Measurements from ENCODE around the gene METTL25.

Gene METTL25

GRCh38 chr12:82361461-82361915 is 3.2 kb downstream of the METTL25 start:
- Histone ChIP-seq H2AFZ (ENCODE audit: low read depth) (no peak overlapping the region), H3K79me2 (ENCODE audit: insufficient read depth, low read depth) (peaks cover 30% of the 10 kb centered on the region), H3K4me3 (IDR thresholded peaks at IDR 0.05; ENCODE audit: insufficient read depth, low read depth, low read length) (no peak overlapping the region), H4K20me1 (ENCODE audit: insufficient read depth) (no peaks in the 10 kb centered on the region), H3K4me2 (no peak overlapping the region), H3K36me3 (ENCODE audit: insufficient read depth) (peaks cover 2% of the 10 kb centered on the region; the same call in 1 of the 2 replicates), H3K27me3 (ENCODE audit: insufficient read depth, low read depth) (no peaks in the 10 kb centered on the region), H3K27ac (no peak overlapping the region), H3K4me1 (ENCODE audit: low read depth, poor library complexity, severe bottlenecking) (peaks cover 23% of the 10 kb centered on the region), H3K9ac (no peak overlapping the region)
- TF ChIP-seq, protein P1, sequence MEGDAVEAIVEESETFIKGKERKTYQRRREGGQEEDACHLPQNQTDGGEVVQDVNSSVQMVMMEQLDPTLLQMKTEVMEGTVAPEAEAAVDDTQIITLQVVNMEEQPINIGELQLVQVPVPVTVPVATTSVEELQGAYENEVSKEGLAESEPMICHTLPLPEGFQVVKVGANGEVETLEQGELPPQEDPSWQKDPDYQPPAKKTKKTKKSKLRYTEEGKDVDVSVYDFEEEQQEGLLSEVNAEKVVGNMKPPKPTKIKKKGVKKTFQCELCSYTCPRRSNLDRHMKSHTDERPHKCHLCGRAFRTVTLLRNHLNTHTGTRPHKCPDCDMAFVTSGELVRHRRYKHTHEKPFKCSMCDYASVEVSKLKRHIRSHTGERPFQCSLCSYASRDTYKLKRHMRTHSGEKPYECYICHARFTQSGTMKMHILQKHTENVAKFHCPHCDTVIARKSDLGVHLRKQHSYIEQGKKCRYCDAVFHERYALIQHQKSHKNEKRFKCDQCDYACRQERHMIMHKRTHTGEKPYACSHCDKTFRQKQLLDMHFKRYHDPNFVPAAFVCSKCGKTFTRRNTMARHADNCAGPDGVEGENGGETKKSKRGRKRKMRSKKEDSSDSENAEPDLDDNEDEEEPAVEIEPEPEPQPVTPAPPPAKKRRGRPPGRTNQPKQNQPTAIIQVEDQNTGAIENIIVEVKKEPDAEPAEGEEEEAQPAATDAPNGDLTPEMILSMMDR (conservative IDR thresholded peaks at IDR 0.05; ENCODE audit: low read depth, low read length): no peak

DNA sequence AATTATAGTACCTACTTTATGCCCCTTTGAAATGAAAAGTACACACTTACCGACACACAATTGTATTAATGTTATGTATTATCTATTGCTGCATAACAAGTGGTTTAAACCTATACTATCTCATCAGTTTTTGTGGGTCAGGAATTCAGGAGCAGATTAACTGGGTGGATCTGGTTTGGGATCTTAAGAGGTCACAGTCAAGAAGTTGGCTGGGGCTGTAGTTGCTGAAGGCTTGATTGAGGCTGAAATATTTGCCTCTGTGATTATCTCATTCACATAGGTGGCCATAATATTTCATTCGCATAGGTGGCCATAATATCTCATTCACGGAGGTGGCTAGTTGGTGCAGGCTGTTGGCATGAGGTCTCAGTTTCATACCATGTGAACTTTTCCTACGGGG is 5.7 kb downstream of the METTL25 start:
- H3K27ac ChIP-seq: no peak overlapping the region
- H3K36me3 ChIP-seq (ENCODE audit: insufficient read depth): no peaks in the 10 kb centered on the region
- H3K9ac ChIP-seq: no peak overlapping the region
- no peak overlapping the region for H3K4me3 ChIP-seq (IDR thresholded peaks at IDR 0.05; ENCODE audit: insufficient read depth, low read depth, low read length)
- no peak overlapping the region for H3K4me2 ChIP-seq
- peaks cover 13% of the 10 kb centered on the region; the same call in 1 of the 2 replicates for H3K79me2 ChIP-seq (ENCODE audit: insufficient read depth, low read depth)
- no peak overlapping the region for H2AFZ ChIP-seq (ENCODE audit: low read depth)
- peaks cover 12% of the 10 kb centered on the region for H3K4me1 ChIP-seq (ENCODE audit: low read depth, poor library complexity, severe bottlenecking)
- TF ChIP-seq, protein P1 (conservative IDR thresholded peaks at IDR 0.05; ENCODE audit: low read depth, low read length): no peak
- no peaks in the 10 kb centered on the region for H3K27me3 ChIP-seq (ENCODE audit: insufficient read depth, low read depth)
- no peaks in the 10 kb centered on the region for H4K20me1 ChIP-seq (ENCODE audit: insufficient read depth)

DNA sequence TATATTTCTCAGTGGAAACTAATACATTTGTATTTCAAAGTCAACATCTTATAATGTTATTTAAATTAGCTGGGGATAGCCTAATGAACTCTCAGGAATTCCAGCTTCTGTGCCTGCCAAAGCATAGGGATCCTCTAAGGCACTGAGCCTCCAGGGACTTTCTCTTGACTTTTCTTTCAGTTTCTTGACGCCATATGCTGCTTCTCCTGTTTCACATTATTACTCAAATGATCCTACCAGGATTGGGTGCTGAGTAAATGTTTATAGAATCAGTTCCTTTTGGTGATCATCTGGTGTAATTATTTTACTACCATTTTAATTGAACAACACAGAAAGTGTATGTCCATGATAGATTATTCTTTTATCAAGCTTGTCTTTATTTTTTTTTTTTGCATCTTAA is 7.9 kb downstream of the METTL25 start:
- Histone ChIP-seq H3K4me2 (no peak overlapping the region), H3K4me3 (IDR thresholded peaks at IDR 0.05; ENCODE audit: insufficient read depth, low read depth, low read length) (no peak overlapping the region), H2AFZ (ENCODE audit: low read depth) (no peak overlapping the region), H3K27ac (no peak overlapping the region), H3K9ac (no peak overlapping the region), H3K27me3 (ENCODE audit: insufficient read depth, low read depth) (no peaks in the 10 kb centered on the region), H4K20me1 (ENCODE audit: insufficient read depth) (no peaks in the 10 kb centered on the region), H3K36me3 (ENCODE audit: insufficient read depth) (no peaks in the 10 kb centered on the region), H3K4me1 (ENCODE audit: low read depth, poor library complexity, severe bottlenecking) (no peaks in the 10 kb centered on the region), H3K79me2 (ENCODE audit: insufficient read depth, low read depth) (no peaks in the 10 kb centered on the region; the same call in 1 of the 2 replicates)
- TF ChIP-seq, protein P1 (conservative IDR thresholded peaks at IDR 0.05; ENCODE audit: low read depth, low read length): no peak

DNA sequence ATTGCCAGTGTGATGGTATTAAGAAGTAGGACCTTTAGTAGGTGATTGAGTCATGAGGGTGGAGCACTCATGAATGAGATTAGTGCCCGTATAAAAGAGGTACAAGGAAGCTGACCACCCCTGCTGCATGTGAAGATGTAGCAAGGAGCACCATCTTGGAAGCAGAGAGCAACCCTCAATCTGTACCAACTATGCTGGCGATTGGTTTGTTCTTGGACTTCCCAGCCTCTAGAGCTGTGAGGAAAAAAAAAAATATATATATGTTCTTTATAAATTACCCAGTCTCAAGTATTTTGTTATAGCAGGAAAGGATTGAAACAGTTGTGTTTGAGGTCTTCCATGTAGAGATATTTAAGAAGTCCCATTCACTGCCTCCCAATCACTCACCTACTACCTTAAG is 16.9 kb downstream of the METTL25 start:
- Histone ChIP-seq H3K79me2 (ENCODE audit: insufficient read depth, low read depth) (no peaks in the 10 kb centered on the region), H3K27me3 (ENCODE audit: insufficient read depth, low read depth) (no peaks in the 10 kb centered on the region), H3K4me3 (IDR thresholded peaks at IDR 0.05; ENCODE audit: insufficient read depth, low read depth, low read length) (no peak overlapping the region), H3K9ac (no peak overlapping the region), H3K4me2 (no peak overlapping the region), H3K4me1 (ENCODE audit: low read depth, poor library complexity, severe bottlenecking) (no peaks in the 10 kb centered on the region), H4K20me1 (ENCODE audit: insufficient read depth) (no peaks in the 10 kb centered on the region; the same call in 1 of the 2 replicates), H2AFZ (ENCODE audit: low read depth) (no peak overlapping the region), H3K27ac (no peak overlapping the region), H3K36me3 (ENCODE audit: insufficient read depth) (no peaks in the 10 kb centered on the region)
- TF ChIP-seq, protein P1 (conservative IDR thresholded peaks at IDR 0.05; ENCODE audit: low read depth, low read length): no peak

Data from KMS-11 (cell line).